CD14-positive monocyte (primary cell): ENCODE data around the gene RC3H1. TPM values are rescaled to one million over a fixed set of nuclear protein-coding genes. Genes with fewer than 3 reads are reported as not detected.

Source experiments
- DNase-seq, 3 donors: peaks; one replicate each; pipeline ENCODE4 v3.0.0-alpha.2; 2011 to 2022
- H2AFZ ChIP-seq: 2 replicates; pipeline ENCODE4 v1.6.0; 2012; ENCODE audit warnings: mild to moderate bottlenecking, low read depth, low read length, inconsistent platforms; ENCODE audit not compliant: insufficient read depth, poor library complexity, severe bottlenecking
- H3K27ac ChIP-seq, 2 donors: 1 replicate in 1 of 2; 2 replicates in 1 of 2; pipeline ENCODE4 v1.5.1; 2012 to 2013; ENCODE audit warnings: low read length in 2 of 2, control low read depth in 1 of 2, inconsistent platforms in 1 of 2, low read depth in 1 of 2, mild to moderate bottlenecking in 1 of 2
- H3K27me3 ChIP-seq, 2 donors: one replicate each; pipeline versions ENCODE4 v1.6.0 to v1.6.1; 2011 to 2013; ENCODE audit warnings: low read length in 2 of 2; ENCODE audit not compliant: control insufficient read depth in 2 of 2, insufficient read depth in 2 of 2
- H3K36me3 ChIP-seq, 2 donors: replicated peaks in 1 of 2; 1 replicate in 1 of 2; 2 replicates in 1 of 2; pipeline versions ENCODE4 v1.5.1 to v1.6.1; 2012 to 2013; ENCODE audit warnings: low read length in 2 of 2, control low read depth in 1 of 2, inconsistent platforms in 1 of 2, mild to moderate bottlenecking in 1 of 2; ENCODE audit not compliant: insufficient read depth in 2 of 2, control insufficient read depth in 1 of 2
- H3K4me1 ChIP-seq, 2 donors: 1 replicate in 1 of 2; 2 replicates in 1 of 2; pipeline versions ENCODE4 v1.5.1 to v1.6.1; 2012 to 2013; ENCODE audit warnings: low read length in 2 of 2, control low read depth in 1 of 2, inconsistent platforms in 1 of 2, mild to moderate bottlenecking in 1 of 2, moderate library complexity in 1 of 2; ENCODE audit not compliant: insufficient read depth in 2 of 2, control insufficient read depth in 1 of 2
- H3K4me2 ChIP-seq: replicated peaks from 2 replicates; pipeline ENCODE3; 2012; ENCODE audit warnings: low read length, moderate library complexity, mild to moderate bottlenecking; ENCODE audit not compliant: poor library complexity, severe bottlenecking; ENCODE audit errors: extremely low read depth
- H3K4me3 ChIP-seq, 3 experiments: fragments of 200-600 bp in 1 of 3; sonication (generic) in 1 of 3; replicated peaks in 1 of 3; 1 replicate in 2 of 3; 2 replicates in 1 of 3; pipeline ENCODE4 v1.5.1; 2011 to 2013; ENCODE audit warnings: low read length in 3 of 3, mild to moderate bottlenecking in 3 of 3, control low read depth in 2 of 3, low read depth in 2 of 3, inconsistent platforms in 1 of 3, moderate library complexity in 1 of 3
- H3K79me2 ChIP-seq: 2 replicates; pipeline ENCODE4 v1.6.0; 2012; ENCODE audit warnings: mild to moderate bottlenecking, control low read depth, inconsistent platforms, low read length, moderate library complexity; ENCODE audit not compliant: insufficient read depth
- H3K9ac ChIP-seq: 2 replicates; pipeline ENCODE4 v1.6.0; 2017; ENCODE audit warnings: low read length, mild to moderate bottlenecking; ENCODE audit not compliant: insufficient read depth, poor library complexity, severe bottlenecking
- H3K9me3 ChIP-seq, 2 donors: replicated peaks in 1 of 2; 1 replicate in 1 of 2; 2 replicates in 1 of 2; pipeline versions ENCODE4 v1.5.1 to v1.6.1; 2012 to 2013; ENCODE audit warnings: low read length in 2 of 2, control low read depth in 1 of 2; ENCODE audit not compliant: control insufficient read depth in 1 of 2, insufficient read depth in 1 of 2
- H4K20me1 ChIP-seq: 2 replicates; pipeline ENCODE4 v1.6.0; 2012; ENCODE audit warnings: mild to moderate bottlenecking, low read length, control low read depth, moderate library complexity; ENCODE audit not compliant: insufficient read depth
- H3K27ac Mint-ChIP-seq, 7 donors: one replicate each; pipeline ENCODE4 v1.8.0; 2020; ENCODE audit warnings: mild to moderate bottlenecking in 7 of 7, mixed read lengths in 7 of 7, moderate library complexity in 6 of 7, inconsistent platforms in 2 of 7
- H3K27me3 Mint-ChIP-seq, 3 donors: one replicate each; pipeline ENCODE4 v1.8.0; 2021 to 2022; ENCODE audit warnings: low read depth in 3 of 3, mild to moderate bottlenecking in 3 of 3, mixed read lengths in 3 of 3, moderate library complexity in 3 of 3, inconsistent platforms in 1 of 3
- H3K36me3 Mint-ChIP-seq, 2 donors: one replicate each; pipeline ENCODE4 v1.8.0; 2020; ENCODE audit warnings: mixed read lengths in 2 of 2, inconsistent platforms in 1 of 2, mild to moderate bottlenecking in 1 of 2
- H3K4me1 Mint-ChIP-seq: one replicate; pipeline ENCODE4 v1.8.0; 2020; ENCODE audit warnings: mild to moderate bottlenecking, mixed read lengths
- H3K4me3 Mint-ChIP-seq, 2 donors: one replicate each; pipeline ENCODE4 v1.8.0; 2020; ENCODE audit warnings: mild to moderate bottlenecking in 2 of 2, mixed read lengths in 2 of 2, moderate library complexity in 1 of 2
- H3K9me3 Mint-ChIP-seq, 7 donors: one replicate each; pipeline ENCODE4 v1.8.0; 2020 to 2022; ENCODE audit warnings: mixed read lengths in 7 of 7, mild to moderate bottlenecking in 6 of 7, moderate library complexity in 6 of 7, inconsistent platforms in 2 of 7
- WGBS: methylation state at CpG from one replicate; pipeline ENCODE4 v1.1.5; 2013; ENCODE audit warnings: missing lambda C conversion rate; ENCODE audit not compliant: insufficient coverage; 5-methylcytosine and 5-hydroxymethylcytosine counted together
- intact Hi-C, 2 donors: fragments of 100-400 bp; cut with micrococcal nuclease; formaldehyde crosslinking; loops; one replicate each; pipeline versions ENCODE4 v1.15.0 to v1.15.1; 2023
- polyA plus RNA-seq, 3 donors: library from polyadenylated mRNA; depleted of rRNA in 1 of 3; unstranded in 2 of 3; stranded (reverse) in 1 of 3; fragments of 300-500 nt in 2 of 3; fragments of >200 nt in 1 of 3; fragmentation: Illumina TruSeq in 2 of 3; gene quantifications; 1 replicate in 2 of 3; 2 replicates in 1 of 3; pipeline ENCODE4 v1.2.3, GENCODE V29; 2012 to 2021
- TF ChIP-seq, protein P1 (sequence below): fragments of 200-600 bp; IDR thresholded peaks from one replicate; pipeline ENCODE4 v1.8.0; 2022; ENCODE audit warnings: antibody characterized with exemption, mild to moderate bottlenecking

Gene RC3H1
- polyA plus RNA-seq, 3 donors: 3.8 to 17.3 (median 7.8) TPM

DNA sequence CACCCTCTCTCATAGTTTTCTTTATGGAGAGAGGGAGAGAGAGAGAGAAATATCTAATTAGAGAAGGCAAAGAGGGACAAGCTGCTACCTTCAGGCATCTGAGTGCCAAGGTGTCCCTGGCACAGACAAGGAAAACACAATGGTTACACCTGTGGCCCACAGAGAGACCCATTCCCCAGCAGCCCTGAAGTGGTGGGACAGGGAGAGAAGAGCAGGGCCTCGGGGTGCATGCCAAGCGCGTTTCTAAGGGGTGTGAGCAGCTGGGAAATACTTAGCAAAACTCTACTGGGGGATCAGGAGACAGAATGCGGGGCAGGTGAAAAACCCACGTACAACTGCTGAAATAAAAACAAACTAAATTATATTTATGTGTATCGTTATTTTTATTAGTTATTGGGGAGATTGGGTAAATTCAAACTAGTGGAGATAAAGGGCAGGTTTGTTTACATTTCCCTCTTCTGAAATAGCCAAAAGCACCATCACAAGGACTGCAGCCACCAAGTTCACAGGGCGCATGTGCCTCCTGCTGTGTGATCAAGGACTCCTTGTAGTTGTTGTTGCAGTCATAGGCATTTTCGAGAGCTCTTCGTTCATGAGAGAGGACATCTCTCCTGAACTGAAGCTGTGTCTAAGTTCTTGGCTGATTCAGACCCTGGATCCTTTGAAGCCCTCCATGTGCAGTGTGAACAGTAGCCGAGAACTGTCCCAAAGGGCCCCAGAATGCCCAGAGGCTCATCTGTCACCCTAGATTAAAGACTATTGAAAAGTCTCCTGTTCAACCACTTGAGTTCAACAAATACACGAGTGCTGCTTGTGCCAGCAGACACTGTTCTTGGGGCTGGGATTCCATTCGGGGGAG lies 104.3 kb downstream of the RC3H1 start:
- H3K4me3 Mint-ChIP-seq: no peak overlapping the region
- TF ChIP-seq, protein P1, sequence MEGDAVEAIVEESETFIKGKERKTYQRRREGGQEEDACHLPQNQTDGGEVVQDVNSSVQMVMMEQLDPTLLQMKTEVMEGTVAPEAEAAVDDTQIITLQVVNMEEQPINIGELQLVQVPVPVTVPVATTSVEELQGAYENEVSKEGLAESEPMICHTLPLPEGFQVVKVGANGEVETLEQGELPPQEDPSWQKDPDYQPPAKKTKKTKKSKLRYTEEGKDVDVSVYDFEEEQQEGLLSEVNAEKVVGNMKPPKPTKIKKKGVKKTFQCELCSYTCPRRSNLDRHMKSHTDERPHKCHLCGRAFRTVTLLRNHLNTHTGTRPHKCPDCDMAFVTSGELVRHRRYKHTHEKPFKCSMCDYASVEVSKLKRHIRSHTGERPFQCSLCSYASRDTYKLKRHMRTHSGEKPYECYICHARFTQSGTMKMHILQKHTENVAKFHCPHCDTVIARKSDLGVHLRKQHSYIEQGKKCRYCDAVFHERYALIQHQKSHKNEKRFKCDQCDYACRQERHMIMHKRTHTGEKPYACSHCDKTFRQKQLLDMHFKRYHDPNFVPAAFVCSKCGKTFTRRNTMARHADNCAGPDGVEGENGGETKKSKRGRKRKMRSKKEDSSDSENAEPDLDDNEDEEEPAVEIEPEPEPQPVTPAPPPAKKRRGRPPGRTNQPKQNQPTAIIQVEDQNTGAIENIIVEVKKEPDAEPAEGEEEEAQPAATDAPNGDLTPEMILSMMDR: no peak
- H3K4me3 ChIP-seq: no peak overlapping the region
- H3K36me3 Mint-ChIP-seq: no peaks in the 10 kb centered on the region
- H4K20me1 ChIP-seq: no peaks in the 10 kb centered on the region
- H3K27me3 Mint-ChIP-seq: peaks cover 0 to 2% (median 0%) of the 10 kb centered on the region in 3 donors
- no peak for DNase-seq
- H3K79me2 ChIP-seq: no peaks in the 10 kb centered on the region
- no peak overlapping the region for H3K9ac ChIP-seq
- intact Hi-C loops: no loop called here
- no peak overlapping the region for H3K27ac Mint-ChIP-seq
- H3K4me1 Mint-ChIP-seq: no peaks in the 10 kb centered on the region
- H3K4me1 ChIP-seq: no peaks in the 10 kb centered on the region
- H3K4me2 ChIP-seq: no peak overlapping the region
- WGBS: 96% methylated on average over 3 of the region's 12 CpGs
- peaks cover 0 to 2% (median 0%) of the 10 kb centered on the region in 7 donors for H3K9me3 Mint-ChIP-seq
- no peaks in the 10 kb centered on the region for H3K36me3 ChIP-seq
- H3K27me3 ChIP-seq: no peaks in the 10 kb centered on the region
- no peak overlapping the region for H2AFZ ChIP-seq
- no peaks in the 10 kb centered on the region for H3K9me3 ChIP-seq
- no peak overlapping the region for H3K27ac ChIP-seq

DNA sequence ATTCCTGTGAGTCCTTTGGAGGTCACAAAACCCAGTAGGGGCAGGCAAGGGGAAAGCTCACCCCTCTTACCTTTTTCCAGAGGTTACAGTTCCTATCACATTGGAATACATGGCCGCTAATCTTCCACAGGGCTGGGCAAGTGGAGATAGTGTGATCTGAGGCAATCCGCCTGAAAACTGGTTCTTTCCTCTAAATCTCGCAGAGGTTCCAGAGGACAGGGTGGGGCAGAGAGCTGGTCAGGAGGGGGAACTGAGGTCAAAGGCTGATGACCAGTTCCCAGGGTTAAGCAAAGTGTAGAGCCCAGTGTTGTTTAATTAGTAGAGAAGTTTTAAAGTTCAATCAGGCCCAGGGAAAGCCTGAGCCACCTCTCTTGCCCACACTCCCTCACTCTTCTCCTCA lies 105.0 kb downstream of the RC3H1 start, which contains the start of gene SERPINC1:
TSS of gene SERPINC1 (minus strand) at position 179 of the 400 bp plus-strand sequence. CDS start at position 111, 68 bp downstream.
- H3K36me3 Mint-ChIP-seq: no peaks in the 10 kb centered on the region
- TF ChIP-seq, protein P1: no peak
- 96% methylated on average over 3 of the region's 3 CpGs for WGBS
- peaks cover 0 to 2% (median 0%) of the 10 kb centered on the region in 7 donors for H3K9me3 Mint-ChIP-seq
- no peaks in the 10 kb centered on the region for H3K9me3 ChIP-seq
- H3K79me2 ChIP-seq: no peaks in the 10 kb centered on the region
- no peaks in the 10 kb centered on the region for H3K27me3 ChIP-seq
- H4K20me1 ChIP-seq: no peaks in the 10 kb centered on the region
- H2AFZ ChIP-seq: no peak within 1 kb of the TSS
- DNase-seq: no peak
- no peak within 1 kb of the TSS for H3K4me3 ChIP-seq
- H3K4me2 ChIP-seq: no peak within 1 kb of the TSS
- H3K4me3 Mint-ChIP-seq: no peak within 1 kb of the TSS
- no peak within 1 kb of the TSS for H3K27ac ChIP-seq
- intact Hi-C loops: no loop called here
- peak within 1 kb of the TSS in 2 of 7 donors; percentile 47 to 59 for H3K27ac Mint-ChIP-seq
- no peaks in the 10 kb centered on the region for H3K36me3 ChIP-seq
- peaks cover 0 to 2% (median 0%) of the 10 kb centered on the region in 3 donors for H3K27me3 Mint-ChIP-seq
- H3K9ac ChIP-seq: no peak within 1 kb of the TSS
- no peaks in the 10 kb centered on the region for H3K4me1 Mint-ChIP-seq
- no peaks in the 10 kb centered on the region for H3K4me1 ChIP-seq
